Measurements from ENCODE around the gene CPED1. TPM values are rescaled to one million over a fixed set of nuclear protein-coding genes. Genes with fewer than 3 reads are reported as not detected.
A peak's percentile ranks its signal among the peaks of the same experiment; 100 is the strongest.

The CPED1 gene
- total and polyA plus RNA-seq, 11 donors = 3.6 to 51.2 (median 24.8) TPM

DNA sequence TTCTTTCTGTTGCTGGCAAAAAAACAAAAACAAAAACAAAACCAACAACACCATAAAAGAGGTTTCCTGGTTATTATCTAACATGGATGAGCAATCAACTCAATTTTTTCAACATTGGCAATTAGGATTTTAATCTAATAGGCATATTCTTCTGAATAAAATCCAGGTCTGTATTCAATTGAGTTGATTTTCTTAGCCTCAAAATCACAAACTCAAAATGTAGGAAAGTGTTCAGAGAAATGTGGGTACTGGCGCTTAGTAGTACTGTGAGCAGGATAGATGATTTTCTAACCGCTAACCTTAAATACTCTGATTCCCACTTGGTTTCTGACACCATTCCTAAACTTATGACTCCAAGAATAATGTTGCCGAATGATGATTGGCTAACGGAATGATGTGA lies 345.9 kb downstream of the CPED1 start:
- H3K4me3 ChIP-seq = no peak overlapping the region
- TF ChIP-seq POLR2A (IDR thresholded peaks at IDR 0.05) = no peak
- no peaks in the 10 kb centered on the region for H3K36me3 ChIP-seq
- WGBS, 4 donors = 94 to 97% (median 96%) methylated on average over 4 of the region's 4 CpGs
- no peaks in the 10 kb centered on the region for H3K9me3 ChIP-seq
- ATAC-seq = no peak
- no peak overlapping the region for H3K27ac ChIP-seq
- DNase-seq = no peak
- intact Hi-C loops (cut with DNase I) = no loop called here
- H3K4me1 ChIP-seq = peaks cover 0 to 17% (median 11%) of the 10 kb centered on the region in 12 donors
- H3K27me3 ChIP-seq = peaks cover 5 to 64% (median 60%) of the 10 kb centered on the region in 9 donors

DNA sequence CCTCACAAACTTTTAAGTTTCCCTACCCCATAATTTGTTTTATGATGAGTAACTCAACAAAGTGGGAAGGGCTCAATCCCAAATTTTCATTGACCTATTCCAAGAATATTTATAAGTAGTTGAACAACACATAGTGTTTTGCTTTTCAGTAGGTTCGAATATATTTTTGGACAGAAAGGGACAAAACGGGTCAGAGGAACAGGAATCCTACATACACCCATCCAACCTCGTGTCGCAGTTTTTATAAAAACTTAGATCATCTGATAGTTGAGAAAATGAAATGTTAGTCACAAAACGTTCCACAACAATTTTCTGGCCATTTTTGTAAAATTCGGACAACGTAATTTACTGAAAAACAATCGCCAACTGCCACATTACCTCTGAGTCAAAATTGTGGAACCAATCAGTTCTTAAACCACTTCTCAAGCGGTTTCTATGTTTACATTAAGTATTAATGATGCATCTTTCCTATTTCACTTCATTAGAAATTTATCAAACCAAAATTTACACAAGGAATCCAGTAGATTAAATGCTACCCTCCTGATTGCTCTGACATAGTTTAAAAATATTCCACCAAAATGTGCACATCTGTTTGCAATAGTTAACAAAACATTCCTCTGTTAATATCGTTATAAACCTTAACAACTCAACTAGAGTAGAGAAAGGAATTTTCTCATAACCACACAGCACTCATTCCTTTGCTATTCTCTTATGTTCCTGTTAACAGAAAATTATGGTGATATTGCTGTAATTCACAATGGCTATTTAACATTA lies 346.6 kb downstream of the CPED1 start:
- ATAC-seq = no peak
- WGBS, 4 donors = 86 to 90% (median 89%) methylated on average over 10 of the region's 10 CpGs
- Histone ChIP-seq H3K9me3 (no peaks in the 10 kb centered on the region), H3K27ac (no peak overlapping the region), H3K4me1 (peaks cover 0 to 10% (median 5%) of the 10 kb centered on the region in 12 donors), H3K36me3 (no peaks in the 10 kb centered on the region), H3K4me3 (no peak overlapping the region), H3K27me3 (peaks cover 4 to 57% (median 53%) of the 10 kb centered on the region in 9 donors)
- DNase-seq = no peak
- intact Hi-C loops (cut with DNase I) = no loop called here
- TF ChIP-seq, protein P1, sequence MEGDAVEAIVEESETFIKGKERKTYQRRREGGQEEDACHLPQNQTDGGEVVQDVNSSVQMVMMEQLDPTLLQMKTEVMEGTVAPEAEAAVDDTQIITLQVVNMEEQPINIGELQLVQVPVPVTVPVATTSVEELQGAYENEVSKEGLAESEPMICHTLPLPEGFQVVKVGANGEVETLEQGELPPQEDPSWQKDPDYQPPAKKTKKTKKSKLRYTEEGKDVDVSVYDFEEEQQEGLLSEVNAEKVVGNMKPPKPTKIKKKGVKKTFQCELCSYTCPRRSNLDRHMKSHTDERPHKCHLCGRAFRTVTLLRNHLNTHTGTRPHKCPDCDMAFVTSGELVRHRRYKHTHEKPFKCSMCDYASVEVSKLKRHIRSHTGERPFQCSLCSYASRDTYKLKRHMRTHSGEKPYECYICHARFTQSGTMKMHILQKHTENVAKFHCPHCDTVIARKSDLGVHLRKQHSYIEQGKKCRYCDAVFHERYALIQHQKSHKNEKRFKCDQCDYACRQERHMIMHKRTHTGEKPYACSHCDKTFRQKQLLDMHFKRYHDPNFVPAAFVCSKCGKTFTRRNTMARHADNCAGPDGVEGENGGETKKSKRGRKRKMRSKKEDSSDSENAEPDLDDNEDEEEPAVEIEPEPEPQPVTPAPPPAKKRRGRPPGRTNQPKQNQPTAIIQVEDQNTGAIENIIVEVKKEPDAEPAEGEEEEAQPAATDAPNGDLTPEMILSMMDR (IDR thresholded peaks at IDR 0.05) = no peak
- no peak for TF ChIP-seq POLR2A (IDR thresholded peaks at IDR 0.05)

DNA sequence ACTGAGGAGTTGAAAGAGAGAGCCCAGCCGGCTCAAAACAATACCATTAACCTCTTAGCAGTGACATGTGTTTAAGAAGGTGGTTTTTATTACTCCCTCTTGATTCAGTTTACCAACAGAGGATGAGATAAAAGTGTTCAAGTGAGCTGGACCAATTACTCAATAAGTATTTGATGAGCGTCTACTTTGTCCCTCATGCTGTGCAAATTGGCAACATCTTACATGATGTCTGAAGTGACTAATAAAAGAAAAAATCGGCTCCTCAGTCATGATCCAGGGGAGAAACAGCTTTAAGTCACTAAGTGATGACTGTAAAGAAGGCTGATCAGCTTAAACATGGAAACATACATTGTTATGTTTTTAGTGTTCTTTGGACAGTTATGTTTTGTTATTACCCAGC lies 348.1 kb downstream of the CPED1 start:
- TF ChIP-seq POLR2A (IDR thresholded peaks at IDR 0.05) = no peak
- TF ChIP-seq, protein P1 (IDR thresholded peaks at IDR 0.05) = no peak
- 68 to 83% (median 78%) methylated on average over 3 of the region's 3 CpGs for WGBS, 4 donors

DNA sequence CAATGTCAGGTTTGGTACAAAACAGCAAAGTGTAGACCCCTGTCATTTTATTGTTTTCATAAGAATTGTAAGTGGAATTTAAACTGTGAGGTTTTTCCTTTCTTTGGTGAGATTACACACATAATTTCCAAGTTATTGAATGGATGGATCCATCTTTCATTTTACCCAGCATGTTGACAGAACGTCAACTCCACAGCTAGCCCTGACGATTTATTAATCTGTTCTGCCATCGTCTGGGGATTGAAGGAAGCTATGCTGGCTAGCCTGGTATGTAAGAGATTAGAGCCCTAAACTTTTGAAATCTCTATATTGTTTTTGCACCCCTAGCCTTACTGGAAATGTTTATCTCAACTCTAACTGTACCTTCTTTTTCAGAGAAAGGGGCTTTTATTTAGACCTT lies 348.9 kb downstream of the CPED1 start:
- WGBS, 4 donors = 3 to 14% (median 8%) methylated on average over 3 of the region's 3 CpGs
- intact Hi-C loops (cut with DNase I) = no loop called here

More for the DNA sequence above, 348.1 kb downstream of the CPED1 start:
- Histone ChIP-seq H3K4me3 (no peak overlapping the region), H3K4me1 (no peaks in the 10 kb centered on the region), H3K27me3 (peaks cover 0 to 42% (median 38%) of the 10 kb centered on the region in 9 donors), H3K36me3 (no peaks in the 10 kb centered on the region), H3K27ac (no peak overlapping the region), H3K9me3 (no peaks in the 10 kb centered on the region)
- intact Hi-C loops (cut with DNase I) = no loop called here
- DNase-seq (no peak), ATAC-seq (no peak)

More for the DNA sequence above, 348.9 kb downstream of the CPED1 start:
- Histone ChIP-seq H3K27ac (no peak overlapping the region), H3K27me3 (peaks cover 0 to 34% (median 30%) of the 10 kb centered on the region in 9 donors), H3K4me3 (no peak overlapping the region), H3K9me3 (no peaks in the 10 kb centered on the region), H3K36me3 (peaks cover 0 to under 1% (median 0%) of the 10 kb centered on the region in 9 donors), H3K4me1 (no peaks in the 10 kb centered on the region)
- ATAC-seq = no peak
- DNase-seq = no peak
- TF ChIP-seq POLR2A (IDR thresholded peaks at IDR 0.05) = no peak
- TF ChIP-seq, protein P1 (IDR thresholded peaks at IDR 0.05) = peak in 3 of 12 donors; percentile 6 to 25 (median 11)
